GM21619 (cell line): ENCODE measurements around the gene KRT78.

Experiments used
- ATAC-seq: cut with Tn5 transposase; IDR thresholded peaks from one replicate; pipeline ENCODE4 v1.9.1; 2021; ENCODE audit not compliant: unreplicated experiment

Gene KRT78

GRCh38 chr12:52812749-52813148, 36.0 kb downstream of the KRT78 start:
- no peak for ATAC-seq

- no peak for ATAC-seq
These were observed 36.8 kb downstream of the KRT78 start for GRCh38 chr12:52812073-52812400.

GRCh38 chr12:52811191-52812072, 37.4 kb downstream of the KRT78 start:
- no peak for ATAC-seq

GRCh38 chr12:52810554-52810953, 38.2 kb downstream of the KRT78 start:
- no peak for ATAC-seq

- ATAC-seq = no peak
These were observed 39.6 kb downstream of the KRT78 start for GRCh38 chr12:52809166-52809565.

GRCh38 chr12:52808573-52809160, 40.1 kb downstream of the KRT78 start:
- ATAC-seq = no peak

- no peak for ATAC-seq
These were observed 41.0 kb downstream of the KRT78 start for GRCh38 chr12:52807544-52808470.

- ATAC-seq = no peak
These were observed 41.8 kb downstream of the KRT78 start for GRCh38 chr12:52806821-52807543.

- no peak for ATAC-seq
These were observed 42.5 kb downstream of the KRT78 start for GRCh38 chr12:52806169-52806811.

GRCh38 chr12:52805739-52806138, 43.1 kb downstream of the KRT78 start:
- ATAC-seq = no peak

- no peak for ATAC-seq
These were observed 43.8 kb downstream of the KRT78 start for GRCh38 chr12:52805000-52805399.

- ATAC-seq = no peak
These were observed 46.4 kb downstream of the KRT78 start for GRCh38 chr12:52802442-52802841.

GRCh38 chr12:52801773-52802172, 47.0 kb downstream of the KRT78 start:
- ATAC-seq = no peak

GRCh38 chr12:52800259-52800917, 48.4 kb downstream of the KRT78 start:
- no peak for ATAC-seq

GRCh38 chr12:52799505-52800211, 49.1 kb downstream of the KRT78 start:
- no peak for ATAC-seq

- no peak for ATAC-seq
These were observed 49.9 kb downstream of the KRT78 start for GRCh38 chr12:52798671-52799504.

GRCh38 chr12:52798003-52798670, 50.7 kb downstream of the KRT78 start:
- no peak for ATAC-seq

- ATAC-seq = no peak
These were observed 51.3 kb downstream of the KRT78 start for GRCh38 chr12:52797529-52797894.
